CD8-positive, alpha-beta memory T cell (primary cell): Measurements from ENCODE around the gene ZBTB40. TPM values are rescaled to one million over a fixed set of nuclear protein-coding genes. Genes with fewer than 3 reads are reported as not detected.

Experiments
- CTCF ChIA-PET: fragments of 350-600 bp; sonication (Branson Sonifier 250); formaldehyde crosslinking; loops from one replicate; lab custom pipeline; 2021; ENCODE audit warnings: antibody characterized with exemption; lab: Charles Lee
- POLR2A ChIA-PET: fragments of 350-600 bp; sonication (Branson Sonifier 250); formaldehyde crosslinking; loops from one replicate; lab custom pipeline; 2021; ENCODE audit warnings: antibody characterized with exemption; lab: Charles Lee
- DNase-seq, 5 donors: peaks; one replicate each; pipeline versions ENCODE4 v3.0.0 to v3.0.0-alpha.2; 2020 to 2022; ENCODE audit warnings: mixed read lengths in 1 of 5
- H3K27ac ChIP-seq: one replicate; pipeline ENCODE4 v1.7.0; 2013; ENCODE audit warnings: low read depth, mild to moderate bottlenecking, low read length, moderate library complexity
- H3K27me3 ChIP-seq: 2 replicates; pipeline ENCODE4 v1.7.0; 2013; ENCODE audit warnings: low read length, mild to moderate bottlenecking; ENCODE audit not compliant: insufficient read depth, poor library complexity, severe bottlenecking
- H3K36me3 ChIP-seq: 2 replicates; pipeline ENCODE4 v1.7.0; 2013; ENCODE audit warnings: mild to moderate bottlenecking, low read length, moderate library complexity; ENCODE audit not compliant: insufficient read depth
- H3K4me1 ChIP-seq: 2 replicates; pipeline ENCODE4 v1.7.0; 2013; ENCODE audit warnings: mild to moderate bottlenecking, low read length, moderate library complexity; ENCODE audit not compliant: insufficient read depth
- H3K4me3 ChIP-seq: 2 replicates; pipeline ENCODE4 v1.7.0; 2013; ENCODE audit warnings: mild to moderate bottlenecking, low read length
- H3K9me3 ChIP-seq: 2 replicates; pipeline ENCODE4 v1.7.0; 2013; ENCODE audit warnings: mild to moderate bottlenecking, low read length
- H3K27ac Mint-ChIP-seq, 8 donors: one replicate each; pipeline ENCODE4 v1.8.0; 2020 to 2021; ENCODE audit warnings: mixed read lengths in 8 of 8, mild to moderate bottlenecking in 6 of 8, inconsistent platforms in 3 of 8, moderate library complexity in 3 of 8
- H3K27me3 Mint-ChIP-seq, 2 donors: one replicate each; pipeline ENCODE4 v1.8.0; 2020 to 2021; ENCODE audit warnings: mixed read lengths in 2 of 2, mild to moderate bottlenecking in 1 of 2, moderate library complexity in 1 of 2
- H3K36me3 Mint-ChIP-seq, 3 donors: one replicate each; pipeline ENCODE4 v1.8.0; 2020 to 2021; ENCODE audit warnings: mixed read lengths in 3 of 3, inconsistent platforms in 1 of 3, mild to moderate bottlenecking in 1 of 3
- H3K4me1 Mint-ChIP-seq, 3 donors: one replicate each; pipeline ENCODE4 v1.8.0; 2020 to 2021; ENCODE audit warnings: mixed read lengths in 3 of 3, inconsistent platforms in 1 of 3, mild to moderate bottlenecking in 1 of 3
- H3K4me3 Mint-ChIP-seq, 7 donors: one replicate each; pipeline ENCODE4 v1.8.0; 2020 to 2021; ENCODE audit warnings: mixed read lengths in 7 of 7, mild to moderate bottlenecking in 6 of 7, moderate library complexity in 4 of 7, inconsistent platforms in 2 of 7
- H3K9me3 Mint-ChIP-seq, 5 donors: one replicate each; pipeline ENCODE4 v1.8.0; 2020 to 2022; ENCODE audit warnings: mixed read lengths in 5 of 5, mild to moderate bottlenecking in 3 of 5, moderate library complexity in 2 of 5, inconsistent platforms in 1 of 5
- polyA plus RNA-seq: library from polyadenylated mRNA; unstranded; fragments of 300-500 nt; fragmentation: Illumina TruSeq; gene quantifications from one replicate; pipeline ENCODE4 v1.2.3, GENCODE V29; 2021
- total RNA-seq, 2 experiments: library from RNA; stranded (reverse); gene quantifications; one replicate each; pipeline ENCODE4 v1.2.3, GENCODE V29; 2021

Gene ZBTB40
- total and polyA plus RNA-seq, 3 experiments from 2014 or later = 4.1 to 30.0 (median 29.5) TPM

GRCh38 chr1:22572818-22573217, 121.2 kb downstream of the ZBTB40 start:
- Mint-ChIP-seq H3K36me3 (no peaks in the 10 kb centered on the region), H3K27ac (no peak overlapping the region), H3K9me3 (no peaks in the 10 kb centered on the region), H3K27me3 (peaks cover 1 to 11% of the 10 kb centered on the region in 2 donors), H3K4me1 (no peaks in the 10 kb centered on the region), H3K4me3 (no peak overlapping the region)
- H3K27me3 ChIP-seq = no peaks in the 10 kb centered on the region
- H3K36me3 ChIP-seq = no peaks in the 10 kb centered on the region
- DNase-seq = no peak
- no peaks in the 10 kb centered on the region for H3K4me1 ChIP-seq
- POLR2A ChIA-PET = no interaction called here
- H3K4me3 ChIP-seq = no peak overlapping the region
- no peak overlapping the region for H3K27ac ChIP-seq
- H3K9me3 ChIP-seq = no peaks in the 10 kb centered on the region
- CTCF ChIA-PET = no interaction called here

GRCh38 chr1:22573237-22573636, 121.6 kb downstream of the ZBTB40 start:
- Histone ChIP-seq H3K9me3 (no peaks in the 10 kb centered on the region), H3K36me3 (no peaks in the 10 kb centered on the region), H3K4me3 (no peak overlapping the region), H3K27ac (no peak overlapping the region), H3K4me1 (no peaks in the 10 kb centered on the region), H3K27me3 (no peaks in the 10 kb centered on the region)
- Mint-ChIP-seq H3K27ac (no peak overlapping the region), H3K4me3 (no peak overlapping the region), H3K9me3 (no peaks in the 10 kb centered on the region), H3K36me3 (no peaks in the 10 kb centered on the region), H3K27me3 (peaks cover 1 to 11% of the 10 kb centered on the region in 2 donors), H3K4me1 (no peaks in the 10 kb centered on the region)
- CTCF ChIA-PET = no interaction called here
- no peak for DNase-seq
- POLR2A ChIA-PET = no interaction called here

GRCh38 chr1:22575532-22576149, 124.0 kb downstream of the ZBTB40 start:
- H3K36me3 ChIP-seq = no peaks in the 10 kb centered on the region
- H3K27me3 Mint-ChIP-seq = peaks cover 1 to 11% of the 10 kb centered on the region in 2 donors
- no peak overlapping the region for H3K27ac Mint-ChIP-seq
- no peak for DNase-seq
- H3K4me3 Mint-ChIP-seq = no peak overlapping the region
- ChIA-PET POLR2A (no interaction called here), CTCF (no interaction called here)
- no peaks in the 10 kb centered on the region for H3K36me3 Mint-ChIP-seq
- H3K27me3 ChIP-seq = no peaks in the 10 kb centered on the region
- H3K4me3 ChIP-seq = no peak overlapping the region
- no peaks in the 10 kb centered on the region for H3K9me3 ChIP-seq
- H3K4me1 Mint-ChIP-seq = no peaks in the 10 kb centered on the region
- H3K27ac ChIP-seq = no peak overlapping the region
- H3K9me3 Mint-ChIP-seq = no peaks in the 10 kb centered on the region
- no peaks in the 10 kb centered on the region for H3K4me1 ChIP-seq

GRCh38 chr1:22576150-22576544, 124.5 kb downstream of the ZBTB40 start:
- ChIA-PET CTCF (no interaction called here), POLR2A (no interaction called here)
- Histone ChIP-seq H3K27me3 (no peaks in the 10 kb centered on the region), H3K4me1 (no peaks in the 10 kb centered on the region), H3K9me3 (no peaks in the 10 kb centered on the region), H3K27ac (no peak overlapping the region), H3K4me3 (no peak overlapping the region), H3K36me3 (no peaks in the 10 kb centered on the region)
- no peak overlapping the region for H3K27ac Mint-ChIP-seq
- DNase-seq = no peak
- H3K4me1 Mint-ChIP-seq = no peaks in the 10 kb centered on the region
- H3K27me3 Mint-ChIP-seq = peaks cover 1 to 11% of the 10 kb centered on the region in 2 donors
- no peaks in the 10 kb centered on the region for H3K36me3 Mint-ChIP-seq
- no peak overlapping the region for H3K4me3 Mint-ChIP-seq
- H3K9me3 Mint-ChIP-seq = no peaks in the 10 kb centered on the region

- Mint-ChIP-seq H3K9me3 (no peaks in the 10 kb centered on the region), H3K4me1 (no peaks in the 10 kb centered on the region), H3K4me3 (no peak overlapping the region), H3K27me3 (peaks cover 1 to 11% of the 10 kb centered on the region in 2 donors), H3K36me3 (no peaks in the 10 kb centered on the region), H3K27ac (no peak overlapping the region)
- ChIA-PET CTCF (no interaction called here), POLR2A (no interaction called here)
- Histone ChIP-seq H3K9me3 (no peaks in the 10 kb centered on the region), H3K4me1 (no peaks in the 10 kb centered on the region), H3K36me3 (no peaks in the 10 kb centered on the region), H3K4me3 (no peak overlapping the region), H3K27me3 (no peaks in the 10 kb centered on the region), H3K27ac (no peak overlapping the region)
- DNase-seq = no peak
Measured at GRCh38 chr1:22576617-22577016, 125.0 kb downstream of the ZBTB40 start.

- no peaks in the 10 kb centered on the region for H3K9me3 ChIP-seq
- Mint-ChIP-seq H3K4me1 (no peaks in the 10 kb centered on the region), H3K4me3 (no peak overlapping the region), H3K27me3 (peaks cover under 1 to 5% of the 10 kb centered on the region in 2 donors), H3K9me3 (no peaks in the 10 kb centered on the region), H3K27ac (no peak overlapping the region), H3K36me3 (no peaks in the 10 kb centered on the region)
- POLR2A ChIA-PET = no interaction called here
- H3K4me1 ChIP-seq = no peaks in the 10 kb centered on the region
- no peak for DNase-seq
- H3K4me3 ChIP-seq = no peak overlapping the region
- H3K27ac ChIP-seq = no peak overlapping the region
- H3K36me3 ChIP-seq = no peaks in the 10 kb centered on the region
- CTCF ChIA-PET = no interaction called here
- no peaks in the 10 kb centered on the region for H3K27me3 ChIP-seq
Measured at GRCh38 chr1:22578732-22579361, 127.2 kb downstream of the ZBTB40 start.

GRCh38 chr1:22579541-22580155, 128.0 kb downstream of the ZBTB40 start:
- ChIA-PET POLR2A (no interaction called here), CTCF (no interaction called here)
- DNase-seq = no peak
- no peak overlapping the region for H3K4me3 Mint-ChIP-seq
- no peaks in the 10 kb centered on the region for H3K36me3 ChIP-seq
- H3K9me3 ChIP-seq = no peaks in the 10 kb centered on the region
- no peak overlapping the region for H3K27ac Mint-ChIP-seq
- no peaks in the 10 kb centered on the region for H3K9me3 Mint-ChIP-seq
- no peaks in the 10 kb centered on the region for H3K27me3 ChIP-seq
- no peaks in the 10 kb centered on the region for H3K4me1 ChIP-seq
- H3K36me3 Mint-ChIP-seq = no peaks in the 10 kb centered on the region
- H3K27ac ChIP-seq = no peak overlapping the region
- H3K4me1 Mint-ChIP-seq = no peaks in the 10 kb centered on the region
- H3K4me3 ChIP-seq = no peak overlapping the region
- peaks cover 0 to under 1% of the 10 kb centered on the region in 2 donors for H3K27me3 Mint-ChIP-seq
